IPS DF 19.7 (cell line): ENCODE data around the gene EPB41L4A.
"Not testable (repeated sequence)": the region's sequence is repeated elsewhere in the genome, so short reads cannot be mapped to it uniquely, and the experiment has no call there.

Experiments
- DNase-seq: peaks from one replicate; pipeline ENCODE4 v3.0.0-alpha.2; 2013; ENCODE audit warnings: low read depth, low spot score

EPB41L4A gene

DNA sequence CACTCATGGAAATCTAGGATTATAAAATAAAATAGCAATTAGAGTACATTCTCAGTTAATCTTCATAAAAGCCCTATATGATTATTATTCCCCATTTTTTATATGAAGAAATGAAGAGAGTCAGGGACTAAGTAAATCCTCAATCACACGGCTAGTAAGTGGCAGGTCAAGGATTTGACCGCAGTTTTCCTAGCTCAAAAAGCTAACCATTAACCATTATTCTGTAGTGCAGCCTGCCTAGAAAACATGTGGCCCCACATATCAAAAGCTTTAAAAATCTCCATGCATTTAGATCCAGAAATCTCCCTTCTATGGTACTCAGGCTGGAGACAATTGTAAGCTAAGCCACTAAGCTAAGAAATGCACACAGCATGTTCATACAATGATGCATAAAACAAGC, 21.4 kb downstream of the EPB41L4A start:
- DNase-seq: no peak

DNA sequence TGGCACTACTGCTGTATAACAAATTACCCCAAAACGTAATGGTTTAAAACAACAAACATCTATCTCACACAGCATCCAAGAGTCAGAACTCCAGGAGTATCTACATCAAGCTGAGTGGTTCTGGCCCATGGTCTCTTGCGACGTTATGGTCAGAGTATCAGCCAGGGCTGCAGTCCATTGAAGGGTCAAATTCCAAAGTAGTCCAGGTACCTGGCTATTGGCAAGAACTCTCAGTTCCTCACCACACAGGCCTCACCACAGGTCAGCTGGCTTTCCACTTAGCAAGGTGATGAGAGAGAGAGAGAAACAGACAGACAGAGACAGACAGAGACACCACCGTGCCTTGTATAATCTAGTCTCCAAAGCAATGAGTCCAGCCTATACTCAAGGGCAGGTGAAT, 22.6 kb downstream of the EPB41L4A start:
- DNase-seq: no peak

DNA sequence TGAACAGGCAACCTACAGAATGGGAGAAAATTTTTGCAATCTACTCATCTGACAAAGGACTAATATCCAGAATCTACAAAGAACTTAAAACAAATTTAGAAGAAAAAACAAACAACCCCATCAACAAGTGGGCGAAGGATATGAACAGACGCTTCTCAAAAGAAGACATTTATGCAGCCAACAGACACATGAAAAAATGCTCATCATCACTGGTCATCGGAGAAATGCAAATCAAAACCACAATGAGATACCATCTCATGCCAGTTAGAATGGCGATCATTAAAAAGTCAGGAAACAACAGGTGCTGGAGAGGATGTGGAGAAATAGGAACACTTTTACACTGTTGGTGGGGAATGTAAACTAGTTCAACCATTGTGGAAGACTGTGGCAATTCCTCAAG, 23.8 kb downstream of the EPB41L4A start:
- DNase-seq: not testable (repeated sequence)

DNA sequence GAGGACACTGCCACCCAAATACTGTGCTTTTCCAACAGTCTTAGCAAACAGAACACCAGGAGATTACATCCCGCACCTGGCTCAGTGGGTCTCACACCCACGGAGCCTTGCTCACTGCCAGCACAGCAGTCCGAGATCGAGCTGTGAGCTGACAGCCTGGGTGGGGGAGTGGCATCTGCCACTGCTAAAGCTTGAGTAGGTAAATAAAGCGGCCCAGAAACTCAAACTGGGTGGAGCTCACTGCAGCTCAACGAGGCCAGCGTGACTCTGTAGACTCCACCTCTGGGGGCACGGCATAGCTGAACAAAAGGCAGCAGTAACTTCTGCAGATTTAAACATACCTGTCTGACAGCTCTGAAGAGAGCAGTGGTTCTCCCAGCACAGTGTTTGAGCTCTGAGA, 28.8 kb downstream of the EPB41L4A start:
- no peak for DNase-seq

DNA sequence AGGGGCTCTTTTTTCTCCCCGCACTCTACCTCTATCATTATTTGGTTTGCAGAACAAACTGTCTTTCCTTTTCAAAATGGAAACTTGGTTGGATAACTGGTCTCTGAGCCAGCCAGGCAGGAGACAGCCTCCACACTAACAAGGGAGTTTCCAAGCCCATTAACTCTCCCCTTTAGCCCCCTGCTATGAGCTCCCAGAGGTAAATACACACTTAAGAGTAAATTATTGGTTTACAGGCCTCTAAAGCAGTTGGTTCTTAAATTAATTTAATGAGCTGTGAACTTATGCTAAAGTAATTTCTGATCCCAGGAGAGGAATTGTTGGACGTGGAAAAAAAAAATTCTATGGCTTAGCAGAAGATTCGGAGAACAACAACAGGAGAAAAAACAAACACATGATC, 30.3 kb downstream of the EPB41L4A start:
- no peak for DNase-seq

DNA sequence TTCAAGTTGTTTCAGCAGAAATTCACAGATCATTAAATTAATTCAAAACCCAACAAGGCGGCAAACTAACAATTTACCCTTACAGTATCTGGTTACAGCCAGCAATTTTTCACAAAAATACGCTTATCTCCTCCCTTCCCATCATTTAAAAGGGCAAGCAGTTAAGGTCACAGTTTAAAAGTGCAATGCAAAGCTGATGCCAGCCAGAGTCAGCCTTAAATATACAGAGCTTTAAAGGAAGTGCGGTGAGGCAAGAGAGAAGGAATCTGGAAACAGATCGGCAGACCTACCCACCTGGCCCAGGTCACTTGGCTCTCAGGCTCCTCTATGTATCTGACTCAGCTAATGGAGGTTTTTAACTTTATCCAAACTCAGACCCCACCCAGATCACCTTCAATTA, 31.0 kb downstream of the EPB41L4A start:
- DNase-seq: no peak

DNA sequence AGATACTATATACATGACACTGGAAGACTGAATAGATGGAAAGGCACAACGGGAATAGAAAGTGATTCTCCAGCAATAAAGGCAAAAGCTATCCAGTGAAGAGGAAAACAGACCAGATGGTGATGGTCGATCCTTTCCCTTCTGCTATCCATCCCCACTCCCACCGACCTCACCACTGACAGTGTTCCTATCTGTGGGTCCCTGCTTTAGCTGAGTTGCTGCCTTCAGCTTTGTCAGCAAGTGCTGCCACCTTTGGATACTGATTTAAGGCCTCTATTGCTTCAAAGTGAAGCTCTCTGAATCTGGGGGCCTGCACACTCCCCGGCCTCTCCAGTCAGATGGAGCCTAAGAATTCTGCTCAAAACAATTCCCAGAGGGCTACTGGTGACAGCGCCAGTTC, 32.3 kb downstream of the EPB41L4A start:
- DNase-seq: no peak

DNA sequence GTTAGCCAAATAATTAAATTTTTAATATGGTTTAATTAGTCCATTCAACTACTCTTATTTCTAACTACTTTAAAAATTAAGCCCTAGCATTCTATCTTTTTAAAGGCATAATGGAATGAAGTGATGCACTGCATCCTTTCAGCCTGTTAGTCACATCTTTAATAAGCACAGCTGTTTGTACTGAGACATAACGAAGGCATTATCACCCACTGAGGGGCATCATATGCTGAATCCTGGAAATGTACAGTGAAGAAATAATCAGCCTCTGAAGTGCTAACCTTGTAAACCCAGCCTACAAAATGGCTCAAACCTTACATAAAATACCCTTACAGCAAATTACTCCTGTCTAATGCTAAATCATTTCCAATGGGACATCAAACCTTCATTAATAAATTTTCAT, 33.1 kb downstream of the EPB41L4A start:
- DNase-seq: no peak

DNA sequence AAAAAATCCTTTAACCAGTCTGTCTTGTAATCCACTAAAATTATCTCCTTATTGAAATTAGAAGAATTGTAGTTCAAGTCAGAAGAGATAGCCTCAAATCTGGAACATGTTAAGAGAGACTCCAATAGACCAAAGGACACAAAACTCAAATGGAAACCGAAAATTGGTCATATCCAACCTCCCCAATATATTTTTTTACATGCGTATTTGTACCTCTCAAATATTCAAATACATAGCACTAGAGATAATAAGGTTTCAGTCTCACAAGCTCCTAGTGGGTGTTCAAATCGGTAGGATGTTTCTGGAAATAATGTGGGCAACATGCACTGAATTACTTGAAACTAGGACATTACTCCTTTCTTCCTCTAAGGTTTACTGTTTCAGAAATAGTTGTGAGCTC, 33.5 kb downstream of the EPB41L4A start:
- DNase-seq: no peak

DNA sequence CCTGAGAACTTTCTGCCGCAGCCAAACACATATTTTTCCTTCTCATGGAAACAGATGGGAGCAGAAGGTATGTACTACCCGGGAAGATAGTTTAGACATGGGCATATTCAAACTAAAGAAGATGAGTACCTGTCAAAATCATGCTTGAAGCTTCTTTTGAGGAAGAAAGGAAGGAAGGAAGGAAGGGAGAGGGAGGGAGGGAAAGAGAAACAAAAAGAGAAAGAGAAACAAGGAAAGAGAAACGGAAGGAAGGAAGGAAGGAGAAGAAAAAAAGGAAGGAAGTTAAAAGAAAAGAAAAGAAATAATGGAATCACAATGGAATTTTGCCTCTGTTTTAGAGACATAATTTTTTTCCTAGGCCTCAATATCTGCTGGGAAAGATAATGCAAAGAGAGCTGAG, 34.6 kb downstream of the EPB41L4A start:
- no peak for DNase-seq

DNA sequence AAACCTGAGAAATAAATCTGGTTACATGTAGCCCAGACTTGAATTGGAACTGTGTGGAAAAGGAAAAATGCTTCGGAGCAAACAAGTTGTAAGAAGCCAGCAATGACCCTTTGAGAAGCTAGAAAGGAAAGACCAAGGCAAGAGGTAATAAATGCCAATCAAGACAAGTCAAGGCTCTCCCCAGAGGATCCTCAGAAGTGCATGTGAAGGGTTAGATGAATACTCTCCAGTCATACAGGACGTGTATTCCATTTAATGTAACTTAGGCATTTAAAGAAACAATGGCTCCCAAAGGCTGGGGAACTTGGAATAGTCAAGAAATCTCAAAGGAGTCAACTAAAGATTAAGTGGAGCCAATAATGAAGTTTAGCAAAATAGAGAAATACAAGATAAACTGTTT, 36.2 kb downstream of the EPB41L4A start:
- no peak for DNase-seq

DNA sequence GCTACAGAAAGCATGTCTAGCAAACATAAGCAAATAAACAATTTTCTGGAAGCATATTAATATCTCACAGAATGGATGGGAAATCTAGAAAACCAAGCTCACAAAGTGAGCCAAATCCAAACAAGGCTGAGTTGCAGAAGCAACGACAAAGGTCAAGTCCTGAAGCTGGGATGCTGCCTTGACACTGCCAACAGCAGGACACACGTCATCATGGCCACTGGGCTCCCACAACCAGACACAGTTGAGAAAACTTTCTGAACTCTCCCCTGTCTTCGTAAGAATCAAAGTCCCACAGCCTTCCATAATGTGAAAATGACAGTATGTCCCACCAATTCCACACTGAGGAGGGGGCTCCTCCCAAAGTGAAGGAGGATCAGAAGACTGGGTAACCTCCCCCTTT, 37.6 kb downstream of the EPB41L4A start:
- no peak for DNase-seq

DNA sequence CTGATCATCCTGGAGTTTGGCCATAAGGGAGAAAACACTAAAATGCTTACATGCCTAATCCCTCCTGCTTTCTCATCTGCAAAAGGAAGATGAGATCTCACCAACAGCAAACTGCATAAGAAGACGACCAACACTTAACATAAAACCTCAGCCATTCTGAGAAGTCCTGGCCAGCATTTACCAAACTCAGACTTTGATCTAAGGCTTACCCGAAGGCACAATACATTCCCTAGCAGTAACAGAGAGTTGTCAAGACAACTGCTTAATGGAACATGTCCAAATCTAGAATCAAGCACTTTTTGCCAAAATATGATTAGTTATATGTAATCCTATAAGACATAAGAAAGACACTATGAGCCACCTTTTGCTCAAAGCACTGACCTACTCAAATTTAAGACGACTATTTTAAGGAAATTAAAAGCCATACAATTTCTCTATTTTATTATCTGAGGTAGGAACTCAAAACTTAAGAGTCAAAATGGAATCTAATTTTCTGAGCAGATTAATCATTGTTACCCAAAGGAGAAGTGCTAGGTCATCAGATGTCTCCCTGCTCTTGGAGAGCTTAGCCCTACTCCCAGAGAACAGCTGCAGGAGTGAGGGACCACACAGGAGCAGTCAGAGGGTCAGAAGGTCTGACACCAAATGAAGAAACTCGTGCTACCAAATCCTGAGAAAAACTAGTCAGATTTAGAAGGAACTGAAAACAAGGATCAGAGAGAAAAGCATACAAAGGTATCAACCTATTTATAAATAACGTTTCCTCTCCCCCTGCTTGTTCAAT, 39.3 kb downstream of the EPB41L4A start:
- DNase-seq: no peak

DNA sequence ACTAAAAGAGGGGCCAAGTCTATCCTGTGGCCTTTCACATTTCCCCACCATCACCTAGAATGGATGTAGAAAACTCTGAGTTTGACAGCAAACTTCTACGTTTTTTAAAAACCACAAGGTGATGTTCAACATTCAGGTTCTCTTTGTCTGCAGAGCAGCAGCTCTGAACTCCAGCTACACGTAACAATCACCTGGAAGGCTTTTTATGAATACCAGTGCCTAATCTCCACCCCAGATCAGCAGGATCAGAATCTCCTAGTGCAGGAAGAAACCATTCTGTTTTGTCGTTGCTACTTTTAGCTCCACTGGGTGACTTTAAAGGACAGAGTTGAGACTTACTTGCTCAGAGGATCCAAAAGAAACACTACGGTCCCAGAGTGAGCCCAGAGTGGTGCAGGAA, 44.3 kb downstream of the EPB41L4A start:
- DNase-seq: no peak

DNA sequence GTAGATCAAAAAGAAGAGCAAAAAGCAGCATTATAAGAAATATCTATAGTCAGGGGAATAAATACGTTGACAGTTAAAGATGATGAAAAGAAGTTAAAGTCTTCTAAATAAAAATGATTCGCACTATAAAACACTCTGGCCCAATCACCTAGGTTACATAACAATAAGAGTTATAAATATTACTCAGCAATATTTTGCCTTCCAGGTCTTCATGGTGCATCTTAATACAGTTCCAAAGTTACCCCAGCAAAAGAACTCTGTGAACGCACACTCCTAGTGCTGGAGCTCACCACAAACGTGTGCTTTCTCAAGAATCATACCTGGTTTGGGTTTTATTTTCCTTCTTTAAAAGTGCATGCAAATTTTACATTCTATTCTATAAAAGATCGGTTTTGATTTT, 44.7 kb downstream of the EPB41L4A start:
- no peak for DNase-seq

DNA sequence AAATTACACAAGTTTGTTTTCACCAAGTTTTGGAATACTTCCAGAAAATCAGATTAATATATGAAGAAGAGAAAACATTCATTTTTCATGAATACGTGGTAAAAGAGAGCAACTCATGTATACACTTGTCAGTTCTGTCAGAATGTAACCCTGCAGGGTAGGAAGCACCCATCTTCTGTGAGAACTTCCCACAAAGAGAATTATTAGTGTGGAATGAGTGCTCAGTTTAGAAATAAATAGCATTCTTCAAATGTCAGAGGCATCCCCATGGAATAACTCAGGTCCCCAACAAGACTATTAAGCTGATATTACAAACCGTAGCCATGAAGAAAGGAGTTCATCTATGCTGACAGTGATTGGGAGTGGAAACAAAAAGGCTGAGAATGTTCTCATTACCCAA, 45.2 kb downstream of the EPB41L4A start:
- DNase-seq: no peak

DNA sequence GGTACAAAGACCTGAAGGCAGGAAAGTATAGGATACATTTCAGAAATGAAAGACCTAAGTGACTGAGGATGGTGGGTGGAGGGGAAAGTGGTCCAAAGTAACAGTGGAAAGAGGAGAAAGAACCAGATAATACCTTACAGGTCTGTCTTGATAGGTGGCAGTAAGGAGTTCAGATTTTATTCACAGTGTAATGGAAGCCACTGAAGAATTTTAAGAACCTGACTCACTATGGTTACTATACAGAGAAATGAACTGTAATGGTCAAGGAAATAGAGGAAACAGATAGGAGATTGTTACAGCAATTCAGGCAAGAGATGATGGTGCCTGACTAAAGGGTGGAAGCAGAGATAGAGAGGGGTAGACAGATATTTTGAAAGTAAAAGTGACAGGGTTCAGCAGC, 46.5 kb downstream of the EPB41L4A start:
- DNase-seq: no peak

DNA sequence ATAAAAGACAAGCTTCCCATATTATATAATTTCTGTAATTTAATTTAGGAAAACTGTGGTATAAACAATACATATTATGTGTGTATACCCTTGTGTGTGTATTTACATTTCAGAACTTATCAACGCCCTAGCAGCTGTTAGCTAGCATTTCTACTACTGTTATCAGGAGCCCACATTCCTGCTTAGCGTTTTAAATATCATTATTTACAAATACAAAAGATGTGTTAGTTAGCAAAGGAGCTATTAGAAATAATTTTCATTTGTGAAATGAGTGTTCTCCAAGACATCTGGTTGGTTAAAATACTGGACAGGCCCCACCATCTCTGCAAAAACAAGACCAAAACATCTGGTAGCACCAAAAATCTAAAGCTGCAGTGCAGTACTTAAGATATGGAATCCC, 48.0 kb downstream of the EPB41L4A start:
- DNase-seq: no peak

DNA sequence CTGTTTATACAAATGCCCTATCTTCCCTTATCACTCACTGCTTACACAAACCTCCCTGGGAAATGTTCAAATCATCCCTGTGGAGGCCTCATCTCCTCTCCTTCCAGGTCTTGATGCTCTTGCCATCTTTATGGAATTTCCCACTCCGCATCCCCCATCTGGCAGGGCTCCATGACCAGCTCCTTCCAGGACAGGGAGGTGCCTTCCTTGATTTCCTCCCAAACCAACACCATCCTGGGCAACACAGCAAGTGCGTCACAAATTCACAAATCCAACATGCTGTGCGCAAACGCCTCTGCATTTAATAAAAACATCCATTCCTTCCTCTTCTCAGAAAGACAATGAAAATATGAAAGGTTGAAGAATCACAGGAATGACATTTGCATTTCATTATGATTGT, 51.7 kb downstream of the EPB41L4A start:
- no peak for DNase-seq

DNA sequence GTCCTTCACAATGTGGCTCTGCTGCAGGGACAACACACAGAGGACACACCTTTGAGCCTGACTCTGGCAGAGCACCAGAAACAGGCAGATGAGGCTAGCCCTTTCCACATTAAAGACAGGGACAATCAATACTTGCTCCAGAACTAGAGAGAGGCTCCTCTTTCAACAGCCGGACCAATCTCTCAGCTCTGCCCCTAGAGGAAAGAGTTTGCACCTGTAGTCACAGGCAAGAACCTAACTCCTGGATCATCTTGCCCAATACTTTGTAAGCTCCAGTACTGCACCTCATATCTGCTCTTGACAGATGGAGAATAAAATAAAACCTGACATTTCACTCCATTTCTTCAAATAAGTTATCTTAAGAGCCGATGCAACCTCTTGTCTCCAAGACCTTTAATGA, 52.1 kb downstream of the EPB41L4A start:
- DNase-seq: peak; percentile 25

DNA sequence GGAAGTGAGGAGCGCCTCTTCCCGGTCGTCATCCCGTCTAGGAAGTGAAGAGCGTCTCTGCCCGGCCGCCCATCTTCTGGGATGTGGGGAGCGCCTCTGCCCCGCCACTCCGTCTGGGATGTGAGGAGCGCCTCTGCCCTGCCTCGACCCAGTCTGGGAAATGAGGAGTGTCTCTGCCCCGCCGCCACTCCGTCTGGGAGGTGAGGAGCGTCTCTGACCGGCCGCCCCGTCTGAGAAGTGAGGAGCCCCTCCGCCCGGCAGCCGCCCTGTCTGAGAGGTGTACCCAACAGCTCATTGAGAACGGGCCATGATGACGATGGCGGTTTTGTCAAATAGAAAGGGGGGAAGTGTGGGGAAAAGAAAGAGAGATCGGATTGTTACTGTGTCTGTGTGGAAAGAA, 58.3 kb downstream of the EPB41L4A start:
- not testable (repeated sequence) for DNase-seq

DNA sequence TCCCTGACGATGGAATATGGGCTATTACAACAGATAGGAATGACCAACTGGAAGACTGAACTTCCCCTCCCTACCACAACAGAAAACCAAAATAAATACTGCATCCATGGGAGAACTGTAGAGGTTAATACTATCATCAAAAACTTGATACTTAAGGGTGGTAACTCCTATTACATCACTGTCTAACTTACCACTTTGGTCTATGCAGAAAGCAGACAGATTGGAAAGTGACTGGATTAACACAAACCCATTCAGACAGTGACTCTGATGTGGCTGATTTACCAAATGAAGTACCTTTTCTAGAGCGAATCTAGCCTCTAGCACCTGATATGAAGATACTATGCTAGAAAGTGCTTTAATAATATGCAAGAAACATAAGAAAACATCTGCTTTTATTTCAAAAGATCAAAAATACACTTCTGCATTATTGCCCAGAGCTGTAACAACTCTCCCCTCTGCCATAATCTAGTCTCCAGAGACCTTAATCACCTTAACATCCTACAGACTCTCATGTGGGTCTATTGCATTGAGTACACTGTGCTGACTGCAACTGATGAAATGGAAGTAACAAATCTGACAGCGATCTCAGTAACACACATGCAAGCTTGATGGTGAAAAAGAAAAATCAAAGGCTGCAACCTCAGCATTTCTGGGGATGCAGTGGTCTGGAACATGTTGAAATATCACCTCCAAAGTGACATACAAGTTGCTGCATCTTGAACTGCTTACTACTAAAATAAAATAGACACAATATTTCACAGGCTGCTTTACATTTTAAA, 62.7 kb downstream of the EPB41L4A start:
- DNase-seq: no peak

DNA sequence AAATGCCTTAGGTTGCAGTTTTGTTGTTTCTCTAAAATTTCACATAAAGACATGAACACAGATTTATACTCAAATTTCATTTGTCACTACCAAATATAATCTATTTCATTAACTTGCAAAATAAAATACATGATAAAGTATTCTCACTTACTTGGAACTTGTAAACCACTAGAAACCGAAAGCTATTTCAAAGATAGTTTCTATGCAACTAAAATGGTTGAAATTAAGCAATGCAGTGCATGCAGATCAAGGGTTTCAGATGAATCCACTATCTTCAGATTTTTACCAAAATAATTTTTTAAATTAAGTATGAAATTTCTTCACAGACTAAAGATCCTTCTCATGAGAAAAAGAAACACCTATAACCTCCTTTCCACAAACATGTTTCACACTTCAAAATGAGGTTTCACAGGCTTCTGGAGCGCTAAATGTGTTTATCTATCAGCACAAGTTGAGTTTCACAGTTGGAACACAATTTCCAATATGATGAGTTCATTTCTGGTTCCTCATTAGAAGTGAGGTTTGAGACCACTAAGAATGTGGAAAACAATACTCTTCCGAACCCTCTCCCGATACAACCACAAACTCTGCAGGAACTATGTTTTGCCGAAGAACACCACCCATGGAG, 63.9 kb downstream of the EPB41L4A start:
- DNase-seq: no peak
